ENCODE measurements around the gene CDKN2B.
A peak's percentile ranks its signal among the peaks of the same experiment; 100 is the strongest.

The CDKN2B gene

DNA sequence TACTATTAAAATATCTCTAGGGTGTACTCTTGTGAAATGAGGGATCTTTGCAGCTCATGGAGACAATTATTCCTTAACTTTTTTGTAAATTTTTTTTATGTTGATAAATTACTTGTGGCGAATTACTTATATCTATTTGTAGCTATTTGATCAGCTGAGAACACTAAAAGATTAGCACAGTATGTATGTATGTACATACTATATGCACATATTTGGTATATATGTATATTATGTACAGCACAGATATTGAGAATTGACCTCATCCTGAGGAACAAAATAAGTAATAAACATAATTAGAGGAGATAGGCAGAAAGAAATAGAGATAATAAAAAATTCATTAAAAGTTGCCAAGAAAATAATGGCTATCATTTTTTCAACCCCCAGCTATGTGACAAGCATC, 26.7 kb downstream of the CDKN2B start:
- DNase-seq (ENCODE audit: extremely low spot score): no peak
- CTCF ChIA-PET: interaction anchor here (1.3 to 2.8 kb wide), 4 partner anchors 12 to 169 kb away, joined by 4 to 13 read pairs (median 8); partner anchors contain the start of genes CDKN2A, CDKN2B and CDKN2B-AS1
- POLR2A ChIA-PET: no interaction called here

GRCh38 chr9:21976334-21976875, 32.7 kb downstream of the CDKN2B start:
- ChIA-PET CTCF (interaction anchor here (1.0 to 4.0 kb wide), 6 partner anchors 10 to 43 kb away, joined by 3 to 27 read pairs (median 4); partner anchors contain the start of genes CDKN2A, CDKN2B and CDKN2B-AS1), POLR2A (no interaction called here)
- DNase-seq (ENCODE audit: extremely low spot score): no peak
- TF ChIP-seq CTCF (IDR thresholded peaks at IDR 0.05; ENCODE audit: control extremely low read depth, extremely low read depth, low read depth, missing control alignments): no peak

More for the DNA sequence above, 26.7 kb downstream of the CDKN2B start:
- TF ChIP-seq CTCF (IDR thresholded peaks at IDR 0.05; ENCODE audit: control extremely low read depth, extremely low read depth, low read depth, missing control alignments): no peak

DNA sequence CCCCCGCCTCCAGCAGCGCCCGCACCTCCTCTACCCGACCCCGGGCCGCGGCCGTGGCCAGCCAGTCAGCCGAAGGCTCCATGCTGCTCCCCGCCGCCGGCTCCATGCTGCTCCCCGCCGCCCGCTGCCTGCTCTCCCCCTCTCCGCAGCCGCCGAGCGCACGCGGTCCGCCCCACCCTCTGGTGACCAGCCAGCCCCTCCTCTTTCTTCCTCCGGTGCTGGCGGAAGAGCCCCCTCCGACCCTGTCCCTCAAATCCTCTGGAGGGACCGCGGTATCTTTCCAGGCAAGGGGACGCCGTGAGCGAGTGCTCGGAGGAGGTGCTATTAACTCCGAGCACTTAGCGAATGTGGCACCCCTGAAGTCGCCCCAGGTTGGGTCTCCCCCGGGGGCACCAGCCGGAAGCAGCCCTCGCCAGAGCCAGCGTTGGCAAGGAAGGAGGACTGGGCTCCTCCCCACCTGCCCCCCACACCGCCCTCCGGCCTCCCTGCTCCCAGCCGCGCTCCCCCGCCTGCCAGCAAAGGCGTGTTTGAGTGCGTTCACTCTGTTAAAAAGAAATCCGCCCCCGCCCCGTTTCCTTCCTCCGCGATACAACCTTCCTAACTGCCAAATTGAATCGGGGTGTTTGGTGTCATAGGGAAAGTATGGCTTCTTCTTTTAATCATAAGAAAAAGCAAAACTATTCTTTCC, 34.2 kb downstream of the CDKN2B start:
- CTCF ChIA-PET: interaction anchor here (1.6 to 4.0 kb wide), 2 partner anchors 20 to 33 kb away, joined by 4 to 27 read pairs; partner anchors contain the start of genes CDKN2A, CDKN2B and CDKN2B-AS1
- no peak for TF ChIP-seq CTCF (IDR thresholded peaks at IDR 0.05; ENCODE audit: control extremely low read depth, extremely low read depth, low read depth, missing control alignments)
- DNase-seq (ENCODE audit: extremely low spot score): peak; percentile 56
- POLR2A ChIA-PET: no interaction called here

DNA sequence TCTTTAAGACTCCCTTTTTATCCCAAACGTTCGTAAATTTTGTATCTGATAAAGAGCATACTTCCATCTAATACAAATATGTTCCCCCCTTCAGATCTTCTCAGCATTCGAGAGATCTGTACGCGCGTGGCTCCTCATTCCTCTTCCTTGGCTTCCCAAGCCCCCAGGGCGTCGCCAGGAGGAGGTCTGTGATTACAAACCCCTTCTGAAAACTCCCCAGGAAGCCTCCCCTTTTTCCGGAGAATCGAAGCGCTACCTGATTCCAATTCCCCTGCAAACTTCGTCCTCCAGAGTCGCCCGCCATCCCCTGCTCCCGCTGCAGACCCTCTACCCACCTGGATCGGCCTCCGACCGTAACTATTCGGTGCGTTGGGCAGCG, 34.8 kb downstream of the CDKN2B start:
- POLR2A ChIA-PET: no interaction called here
- TF ChIP-seq CTCF (IDR thresholded peaks at IDR 0.05; ENCODE audit: control extremely low read depth, extremely low read depth, low read depth, missing control alignments): no peak
- CTCF ChIA-PET: no interaction called here
- DNase-seq (ENCODE audit: extremely low spot score): no peak

DNA sequence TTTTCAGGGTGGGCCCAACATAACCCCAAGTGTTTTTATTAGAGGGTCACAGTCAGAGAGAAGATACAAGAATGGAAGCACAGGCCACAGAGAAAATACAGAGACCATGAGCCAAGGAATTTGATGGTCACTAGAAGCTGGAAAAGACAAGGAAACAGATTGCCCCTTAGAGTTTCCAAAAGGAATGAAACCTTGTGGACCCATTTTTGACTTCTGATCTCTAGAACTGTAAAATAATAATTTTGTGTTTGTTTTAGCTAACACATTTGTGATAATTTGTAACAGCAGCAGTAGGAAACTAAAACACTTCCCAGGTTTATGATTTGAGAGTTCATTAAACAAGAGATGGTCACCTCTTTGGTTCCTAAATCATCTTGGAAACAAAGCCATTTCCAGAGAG, 36.7 kb downstream of the CDKN2B start:
- no peak for TF ChIP-seq CTCF (IDR thresholded peaks at IDR 0.05; ENCODE audit: control extremely low read depth, extremely low read depth, low read depth, missing control alignments)
- POLR2A ChIA-PET: no interaction called here
- DNase-seq (ENCODE audit: extremely low spot score): no peak
- CTCF ChIA-PET: interaction anchor here (0.9 to 4.0 kb wide), 4 partner anchors 11 to 160 kb away, joined by 3 to 27 read pairs (median 6); partner anchors contain the start of gene CDKN2B

- ChIA-PET CTCF (interaction anchor here (1.1 to 4.0 kb wide), 6 partner anchors 13 to 268 kb away, joined by 4 to 27 read pairs (median 5); partner anchors contain the start of gene CDKN2B), POLR2A (no interaction called here)
- no peak for DNase-seq (ENCODE audit: extremely low spot score)
- TF ChIP-seq CTCF (IDR thresholded peaks at IDR 0.05; ENCODE audit: control extremely low read depth, extremely low read depth, low read depth, missing control alignments): no peak
Observed at GRCh38 chr9:21970800-21971640, 38.1 kb downstream of the CDKN2B start.

Measured in GM10248 (cell line).